GM10248 (cell line): ENCODE data around the gene TRIM7.

Experiments
- CTCF ChIA-PET: fragments of 300-600 bp; sonication (Branson Sonifier 250); formaldehyde crosslinking; extraction: SDS; loops from one replicate; lab custom pipeline; 2021; ENCODE audit warnings: antibody characterized with exemption; lab: Yijun Ruan, JAX
- POLR2A ChIA-PET: fragments of 350-650 bp; sonication (Branson Sonifier 250); formaldehyde crosslinking; extraction: SDS; loops from one replicate; lab custom pipeline; 2020; ENCODE audit warnings: antibody characterized with exemption; lab: Yijun Ruan, JAX
- DNase-seq: peaks from one replicate; pipeline ENCODE4 v3.0.0; 2012; ENCODE audit errors: extremely low spot score
- TF ChIP-seq, protein P1 (sequence below): IDR thresholded peaks from 2 replicates; pipeline ENCODE4 v1.5.1; 2012; ENCODE audit warnings: mild to moderate bottlenecking, low read depth; ENCODE audit errors: extremely low read depth, missing control alignments, control extremely low read depth

Gene TRIM7

GRCh38 chr5:181221105-181221791 is 16.3 kb upstream of the TRIM7 start:
- DNase-seq = no peak
- POLR2A ChIA-PET = interaction anchor here (2.6 kb wide), 1 partner anchor 30 kb away, joined by 7 read pairs; no protein-coding TSS in a partner anchor
- TF ChIP-seq, protein P1, sequence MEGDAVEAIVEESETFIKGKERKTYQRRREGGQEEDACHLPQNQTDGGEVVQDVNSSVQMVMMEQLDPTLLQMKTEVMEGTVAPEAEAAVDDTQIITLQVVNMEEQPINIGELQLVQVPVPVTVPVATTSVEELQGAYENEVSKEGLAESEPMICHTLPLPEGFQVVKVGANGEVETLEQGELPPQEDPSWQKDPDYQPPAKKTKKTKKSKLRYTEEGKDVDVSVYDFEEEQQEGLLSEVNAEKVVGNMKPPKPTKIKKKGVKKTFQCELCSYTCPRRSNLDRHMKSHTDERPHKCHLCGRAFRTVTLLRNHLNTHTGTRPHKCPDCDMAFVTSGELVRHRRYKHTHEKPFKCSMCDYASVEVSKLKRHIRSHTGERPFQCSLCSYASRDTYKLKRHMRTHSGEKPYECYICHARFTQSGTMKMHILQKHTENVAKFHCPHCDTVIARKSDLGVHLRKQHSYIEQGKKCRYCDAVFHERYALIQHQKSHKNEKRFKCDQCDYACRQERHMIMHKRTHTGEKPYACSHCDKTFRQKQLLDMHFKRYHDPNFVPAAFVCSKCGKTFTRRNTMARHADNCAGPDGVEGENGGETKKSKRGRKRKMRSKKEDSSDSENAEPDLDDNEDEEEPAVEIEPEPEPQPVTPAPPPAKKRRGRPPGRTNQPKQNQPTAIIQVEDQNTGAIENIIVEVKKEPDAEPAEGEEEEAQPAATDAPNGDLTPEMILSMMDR = no peak
- CTCF ChIA-PET = interaction anchor here (1.9 kb wide), 1 partner anchor 14 kb away, joined by 7 read pairs; no protein-coding TSS in a partner anchor

DNA sequence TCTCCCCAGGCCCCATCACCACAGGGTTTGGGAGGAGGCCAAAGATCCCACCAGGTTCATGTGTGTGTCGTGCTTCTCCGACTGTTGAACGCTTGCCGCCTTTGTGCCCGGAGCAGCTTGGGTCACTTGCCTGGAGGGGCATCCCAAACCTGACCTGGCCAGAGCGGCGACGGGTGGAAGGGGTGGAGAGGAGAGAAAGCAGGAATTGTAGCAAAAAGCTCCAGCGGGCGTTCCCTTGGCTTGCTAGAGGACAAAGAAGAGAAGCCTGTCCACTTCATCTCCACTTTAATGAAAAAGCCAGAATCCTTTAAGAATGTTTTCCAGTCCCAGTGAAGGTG is 15.2 kb upstream of the TRIM7 start:
- POLR2A ChIA-PET = no interaction called here
- no peak for DNase-seq
- TF ChIP-seq, protein P1 = no peak
- CTCF ChIA-PET = interaction anchor here (1.0 to 1.8 kb wide), 2 partner anchors 9 to 12 kb away, joined by 3 to 4 read pairs; no protein-coding TSS in a partner anchor

DNA sequence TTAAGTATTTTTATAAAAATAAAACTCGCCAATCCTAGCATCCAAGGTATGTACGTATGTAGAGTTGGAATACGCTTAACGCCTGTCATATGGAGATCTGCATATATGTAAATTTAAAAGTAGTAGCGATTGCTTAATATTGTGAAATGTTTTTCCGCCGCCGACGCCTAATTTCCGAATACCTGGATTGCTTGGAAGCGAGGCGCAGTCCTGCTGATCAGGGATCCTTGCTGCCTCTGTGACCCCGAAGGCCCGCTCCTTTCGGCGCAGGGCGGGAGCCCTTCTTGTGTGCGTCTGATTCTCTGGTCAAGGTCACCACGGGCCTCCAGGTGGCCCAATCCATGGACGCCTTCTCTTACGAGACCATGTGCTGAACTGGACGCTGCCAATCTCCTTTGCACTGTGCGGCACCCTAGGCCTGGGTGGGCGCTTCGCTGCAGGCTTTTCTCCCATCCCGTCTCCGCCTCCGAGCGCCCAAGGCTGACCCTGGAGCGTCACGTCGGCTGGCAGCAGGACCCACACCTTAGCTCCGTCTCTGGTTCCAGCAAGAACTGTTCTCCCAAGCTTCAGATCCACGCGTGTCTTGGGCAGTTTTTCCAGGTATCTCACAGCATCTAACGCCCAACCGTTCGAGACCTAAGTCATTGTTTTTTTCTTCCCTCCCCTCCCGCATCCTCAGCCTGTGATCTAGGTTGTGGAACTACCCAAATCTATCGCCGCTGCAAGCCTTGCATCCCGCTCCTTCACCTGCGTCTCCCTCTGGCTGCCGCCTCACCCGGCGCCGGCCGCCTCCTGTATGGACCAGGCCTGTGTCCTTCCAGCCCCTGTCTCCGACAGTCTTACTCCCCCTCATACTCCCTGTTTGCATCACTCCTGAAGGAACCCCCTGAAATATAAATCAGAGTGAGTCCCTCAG is 14.5 kb upstream of the TRIM7 start:
- ChIA-PET POLR2A (no interaction called here), CTCF (interaction anchor here (1.0 to 1.8 kb wide), 2 partner anchors 9 to 11 kb away, joined by 3 to 4 read pairs; no protein-coding TSS in a partner anchor)
- no peak for DNase-seq
- TF ChIP-seq, protein P1 = no peak

GRCh38 chr5:181218795-181219124 is 13.8 kb upstream of the TRIM7 start:
- DNase-seq = no peak
- POLR2A ChIA-PET = no interaction called here
- TF ChIP-seq, protein P1 = no peak

GRCh38 chr5:181217803-181218062 is 12.7 kb upstream of the TRIM7 start:
- ChIA-PET CTCF (no interaction called here), POLR2A (no interaction called here)
- DNase-seq = no peak
- TF ChIP-seq, protein P1 = no peak

More at GRCh38 chr5:181218795-181219124, 13.8 kb upstream of the TRIM7 start:
- CTCF ChIA-PET = no interaction called here

- no peak for DNase-seq
- ChIA-PET CTCF (no interaction called here), POLR2A (no interaction called here)
- TF ChIP-seq, protein P1 = no peak
Measured at GRCh38 chr5:181217111-181217802, 12.3 kb upstream of the TRIM7 start.
